Measurements from ENCODE around the gene DHRSX.
"Not testable (repeated sequence)": the region's sequence is repeated elsewhere in the genome, so short reads cannot be mapped to it uniquely, and the experiment has no call there.

Gene DHRSX

GRCh38 chrX:2376166-2376565 lies 124.6 kb downstream of the DHRSX start:
- CTCF ChIA-PET = no interaction called here
- DNase-seq (ENCODE audit: extremely low spot score) = no peak
- POLR2A ChIA-PET = no interaction called here
- TF ChIP-seq CTCF (IDR thresholded peaks at IDR 0.05; ENCODE audit: control extremely low read depth, extremely low read depth, low read depth, missing control alignments) = no peak

GRCh38 chrX:2374086-2374485 lies 126.7 kb downstream of the DHRSX start:
- CTCF ChIA-PET = no interaction called here
- DNase-seq (ENCODE audit: extremely low spot score) = no peak
- POLR2A ChIA-PET = no interaction called here
- no peak for TF ChIP-seq CTCF (IDR thresholded peaks at IDR 0.05; ENCODE audit: control extremely low read depth, extremely low read depth, low read depth, missing control alignments)

- ChIA-PET POLR2A (no interaction called here), CTCF (no interaction called here)
- TF ChIP-seq CTCF (IDR thresholded peaks at IDR 0.05; ENCODE audit: control extremely low read depth, extremely low read depth, low read depth, missing control alignments) = no peak
- no peak for DNase-seq (ENCODE audit: extremely low spot score)
Measured at GRCh38 chrX:2373615-2374014, 127.2 kb downstream of the DHRSX start.

GRCh38 chrX:2371026-2371711 lies 129.6 kb downstream of the DHRSX start:
- no peak for DNase-seq (ENCODE audit: extremely low spot score)
- ChIA-PET POLR2A (no interaction called here), CTCF (no interaction called here)
- TF ChIP-seq CTCF (IDR thresholded peaks at IDR 0.05; ENCODE audit: control extremely low read depth, extremely low read depth, low read depth, missing control alignments) = no peak

GRCh38 chrX:2370456-2370855 lies 130.3 kb downstream of the DHRSX start:
- ChIA-PET POLR2A (no interaction called here), CTCF (no interaction called here)
- no peak for TF ChIP-seq CTCF (IDR thresholded peaks at IDR 0.05; ENCODE audit: control extremely low read depth, extremely low read depth, low read depth, missing control alignments)
- DNase-seq (ENCODE audit: extremely low spot score) = no peak

GRCh38 chrX:2369206-2369605 lies 131.6 kb downstream of the DHRSX start:
- no peak for DNase-seq (ENCODE audit: extremely low spot score)
- ChIA-PET POLR2A (no interaction called here), CTCF (no interaction called here)
- no peak for TF ChIP-seq CTCF (IDR thresholded peaks at IDR 0.05; ENCODE audit: control extremely low read depth, extremely low read depth, low read depth, missing control alignments)

GRCh38 chrX:2360731-2361130 lies 140.0 kb downstream of the DHRSX start:
- no peak for DNase-seq (ENCODE audit: extremely low spot score)
- ChIA-PET POLR2A (no interaction called here), CTCF (no interaction called here)
- no peak for TF ChIP-seq CTCF (IDR thresholded peaks at IDR 0.05; ENCODE audit: control extremely low read depth, extremely low read depth, low read depth, missing control alignments)

GRCh38 chrX:2359522-2359921 lies 141.3 kb downstream of the DHRSX start:
- DNase-seq (ENCODE audit: extremely low spot score); POLR2A ChIA-PET; CTCF ChIA-PET: not testable (repeated sequence)

All from GM10248 (cell line).